GM21825 (cell line): ENCODE data around the gene MAPK1.
"Not testable (repeated sequence)": the region's sequence is repeated elsewhere in the genome, so short reads cannot be mapped to it uniquely, and the experiment has no call there.

Experiments used
- ATAC-seq: cut with Tn5 transposase; IDR thresholded peaks from one replicate; pipeline ENCODE4 v1.9.1; 2021; ENCODE audit warnings: mild to moderate bottlenecking, moderate library complexity; ENCODE audit not compliant: unreplicated experiment

MAPK1 gene

GRCh38 chr22:21867528-21868266, at the start of gene MAPK1:
TSS of gene MAPK1 (minus strand) at chr22:21867645. CDS start at chr22:21867440, 205 bp downstream.
- peak; percentile 77 for ATAC-seq

GRCh38 chr22:21916309-21916918, 49.0 kb upstream of the MAPK1 start:
- no peak for ATAC-seq

GRCh38 chr22:21915624-21916308, 48.3 kb upstream of the MAPK1 start:
- ATAC-seq: no peak

GRCh38 chr22:21914033-21914642, 46.7 kb upstream of the MAPK1 start:
- not testable (repeated sequence) for ATAC-seq

- ATAC-seq: not testable (repeated sequence)
Measured at GRCh38 chr22:21910367-21910766, 42.9 kb upstream of the MAPK1 start.

GRCh38 chr22:21909871-21910270, 42.4 kb upstream of the MAPK1 start:
- ATAC-seq: no peak

- ATAC-seq: no peak
Measured at GRCh38 chr22:21907638-21908522, 40.4 kb upstream of the MAPK1 start.

- ATAC-seq: not testable (repeated sequence)
Measured at GRCh38 chr22:21905234-21905633, 37.8 kb upstream of the MAPK1 start.

- no peak for ATAC-seq
Measured at GRCh38 chr22:21904250-21904789, 36.9 kb upstream of the MAPK1 start.

GRCh38 chr22:21903283-21903682, 35.8 kb upstream of the MAPK1 start:
- no peak for ATAC-seq

- ATAC-seq: peak; percentile 54
Measured at GRCh38 chr22:21902296-21903087, 35.0 kb upstream of the MAPK1 start.

GRCh38 chr22:21898354-21898896, 31.0 kb upstream of the MAPK1 start:
- no peak for ATAC-seq

GRCh38 chr22:21896951-21897513, 29.6 kb upstream of the MAPK1 start:
- no peak for ATAC-seq

- ATAC-seq: not testable (repeated sequence)
Measured at GRCh38 chr22:21896275-21896674, 28.8 kb upstream of the MAPK1 start.

- no peak for ATAC-seq
Measured at GRCh38 chr22:21894799-21895198, 27.4 kb upstream of the MAPK1 start.

GRCh38 chr22:21889251-21889990, 22.0 kb upstream of the MAPK1 start:
- no peak for ATAC-seq

- ATAC-seq: no peak
Measured at GRCh38 chr22:21887841-21888240, 20.4 kb upstream of the MAPK1 start.

GRCh38 chr22:21883930-21884329, 16.5 kb upstream of the MAPK1 start:
- not testable (repeated sequence) for ATAC-seq
